Measurements from ENCODE around the gene C3.

- no peak for TF ChIP-seq POLR2A (IDR thresholded peaks at IDR 0.05)
- no peak for TF ChIP-seq CTCF (IDR thresholded peaks at IDR 0.05 in 8 of 11, conservative IDR thresholded peaks at IDR 0.05 in 3 of 11)
Measured at GRCh38 chr19:6700586-6701316, 19.7 kb downstream of the C3 start.

Data from spleen (tissue), 7 donors.